GM23338 (cell line): ENCODE data around the gene CGNL1. TPM values are rescaled to one million over a fixed set of nuclear protein-coding genes. Genes with fewer than 3 reads are reported as not detected.

Source experiments
- ATAC-seq: fragments of 200-7000 bp; cut with Tn5 transposase; 3 replicates; pipeline ENCODE4 v1.9.1; 2020
- DNase-seq: peaks from one replicate; pipeline ENCODE4 v3.0.0-alpha.2; 2015; ENCODE audit warnings: low spot score
- H2AFZ ChIP-seq: fragments of 200-600 bp; sonication (generic); 2 replicates; pipeline ENCODE4 v1.8.0; 2016; ENCODE audit warnings: antibody characterized with exemption, mild to moderate bottlenecking, moderate library complexity
- H3F3A ChIP-seq: fragments of 200-600 bp; sonication (generic); replicated peaks from 2 replicates; pipeline ENCODE4 v1.8.0; 2017; ENCODE audit warnings: antibody characterized with exemption, mixed run types, low read depth
- H3K27ac ChIP-seq: fragments of 200-600 bp; sonication (generic); 2 replicates; pipeline ENCODE4 v1.6.1; 2016; ENCODE audit warnings: low read depth
- H3K27me3 ChIP-seq: fragments of 200-600 bp; sonication (generic); 2 replicates; pipeline ENCODE4 v1.8.0; 2016; ENCODE audit warnings: mild to moderate bottlenecking, mixed run types, moderate library complexity; ENCODE audit not compliant: insufficient read depth
- H3K36me3 ChIP-seq: fragments of 200-600 bp; sonication (generic); 2 replicates; pipeline ENCODE4 v1.8.0; 2016; ENCODE audit warnings: mild to moderate bottlenecking; ENCODE audit not compliant: insufficient read depth
- H3K4me1 ChIP-seq: fragments of 200-600 bp; sonication (generic); 2 replicates; pipeline ENCODE4 v1.8.0; 2016; ENCODE audit warnings: mild to moderate bottlenecking, moderate library complexity; ENCODE audit not compliant: insufficient read depth
- H3K4me2 ChIP-seq: fragments of 200-600 bp; sonication (generic); 2 replicates; pipeline ENCODE4 v1.7.1; 2017; ENCODE audit warnings: mixed run types
- H3K4me3 ChIP-seq: fragments of 200-600 bp; sonication (generic); 2 replicates; pipeline ENCODE4 v1.6.1; 2016; ENCODE audit warnings: mixed run types
- H3K79me2 ChIP-seq: fragments of 200-600 bp; sonication (generic); replicated peaks from 2 replicates; pipeline ENCODE4 v1.8.0; 2017; ENCODE audit warnings: mild to moderate bottlenecking; ENCODE audit not compliant: insufficient read depth
- H3K9me2 ChIP-seq: fragments of 200-600 bp; sonication (generic); 2 replicates; pipeline ENCODE4 v1.8.0; 2017; ENCODE audit not compliant: insufficient read depth
- H4K20me1 ChIP-seq: fragments of 200-600 bp; sonication (generic); replicated peaks from 2 replicates; pipeline ENCODE4 v1.8.0; 2017; ENCODE audit warnings: mild to moderate bottlenecking; ENCODE audit not compliant: insufficient read depth
- H3K27ac Mint-ChIP-seq: 2 replicates; pipeline ENCODE4 v1.8.0; 2020; ENCODE audit warnings: inconsistent platforms, mild to moderate bottlenecking, moderate library complexity, mixed read lengths
- H3K27me3 Mint-ChIP-seq: 3 replicates; pipeline ENCODE4 v1.8.0; 2022; ENCODE audit warnings: low read depth, mild to moderate bottlenecking, moderate library complexity, mixed read lengths, inconsistent platforms; ENCODE audit not compliant: insufficient read depth, poor library complexity
- H3K36me3 Mint-ChIP-seq: 3 replicates; pipeline ENCODE4 v1.8.0; 2021; ENCODE audit warnings: low read depth, mild to moderate bottlenecking, inconsistent platforms, moderate library complexity, mixed read lengths
- H3K4me1 Mint-ChIP-seq: 3 replicates; pipeline ENCODE4 v1.8.0; 2020; ENCODE audit warnings: mild to moderate bottlenecking, inconsistent platforms, mixed read lengths
- H3K4me3 Mint-ChIP-seq: 3 replicates; pipeline ENCODE4 v1.8.0; 2021; ENCODE audit warnings: moderate library complexity, mild to moderate bottlenecking, inconsistent platforms, mixed read lengths
- H3K9me3 Mint-ChIP-seq: 3 replicates; pipeline ENCODE4 v1.8.0; 2020; ENCODE audit warnings: moderate library complexity, mild to moderate bottlenecking, inconsistent platforms, mixed read lengths
- CREB1 ChIP-seq: fragments of 250-450 bp; sonication (Bioruptor Pico); IDR thresholded peaks from 2 replicates; pipeline ENCODE4 v1.5.0; 2020; ENCODE audit warnings: low read depth, mild to moderate bottlenecking, moderate library complexity
- CTCF ChIP-seq, 2 experiments: fragments of 200-600 bp in 1 of 2; sonication (generic) in 1 of 2; conservative IDR thresholded peaks; 2 replicates each; pipeline versions ENCODE4 v1.5.1 to v1.6.1; 2016 to 2017; ENCODE audit warnings: antibody characterized with exemption in 2 of 2, low read depth in 2 of 2, mild to moderate bottlenecking in 2 of 2, moderate library complexity in 1 of 2
- ETS1 ChIP-seq: IDR thresholded peaks from 2 replicates; pipeline ENCODE4 v1.6.1; 2016; ENCODE audit warnings: antibody characterized with exemption
- EZH2 ChIP-seq: fragments of 200-600 bp; sonication (generic); IDR thresholded peaks from one replicate; pipeline ENCODE4 v1.8.0; 2017; ENCODE audit warnings: antibody characterized with exemption, mild to moderate bottlenecking, low read depth; ENCODE audit not compliant: unreplicated experiment
- EZH2phosphoT487 ChIP-seq: fragments of 200-600 bp; sonication (generic); IDR thresholded peaks from one replicate; pipeline ENCODE4 v1.8.1; 2018; ENCODE audit warnings: antibody characterized with exemption; ENCODE audit not compliant: unreplicated experiment
- JUNB ChIP-seq: IDR thresholded peaks from one replicate; pipeline ENCODE4 v1.6.1; 2016; ENCODE audit warnings: antibody characterized with exemption; ENCODE audit not compliant: unreplicated experiment
- NANOG ChIP-seq: IDR thresholded peaks from 2 replicates; pipeline ENCODE4 v1.6.1; 2016; ENCODE audit warnings: antibody characterized with exemption, borderline replicate concordance
- POLR2AphosphoS5 ChIP-seq: IDR thresholded peaks from 2 replicates; pipeline ENCODE4 v1.6.1; 2016; ENCODE audit warnings: antibody characterized with exemption, low read depth
- STAT1 ChIP-seq: IDR thresholded peaks from one replicate; pipeline ENCODE4 v1.6.1; 2016; ENCODE audit warnings: antibody characterized with exemption; ENCODE audit not compliant: unreplicated experiment
- ZNF114 ChIP-seq: fragments of 250-450 bp; sonication (Bioruptor Pico); IDR thresholded peaks from 2 replicates; pipeline ENCODE4 v1.5.0; 2020; ENCODE audit warnings: mild to moderate bottlenecking, moderate library complexity
- ZNF331 ChIP-seq: fragments of 250-450 bp; sonication (Bioruptor Pico); IDR thresholded peaks from 2 replicates; pipeline ENCODE4 v1.5.0; 2020; ENCODE audit warnings: low read depth, mild to moderate bottlenecking, moderate library complexity
- polyA plus RNA-seq: library from polyadenylated mRNA; unstranded; fragments of >200 nt; fragmentation: Nextera tagmentation; extraction: Ambion mirVana; gene quantifications from 2 replicates; pipeline ENCODE4 v1.2.1, GENCODE V29; 2016
- total RNA-seq: library from RNA; depleted of rRNA; stranded (reverse); fragments of >200 nt; shearing (Covaris generic); gene quantifications from 2 replicates; pipeline ENCODE4 v1.2.3, GENCODE V29; 2014
- TF ChIP-seq, protein P1 (sequence below): fragments of 250-450 bp; sonication (Bioruptor Pico); IDR thresholded peaks from 2 replicates; pipeline ENCODE4 v1.5.0; 2020; ENCODE audit warnings: mild to moderate bottlenecking, moderate library complexity

The CGNL1 gene
- total and polyA plus RNA-seq, 2 experiments from 2014 or later = 20.0 to 57.8 TPM

GRCh38 chr15:57526076-57526475 lies 149.8 kb downstream of the CGNL1 start:
- H3K36me3 Mint-ChIP-seq = peaks cover 33% of the 10 kb centered on the region
- Histone ChIP-seq H4K20me1 (peaks cover 9% of the 10 kb centered on the region), H3K27ac (peak overlapping the region; percentile 53; the same call in 1 of the 2 replicates), H3F3A (peaks cover 13% of the 10 kb centered on the region; the same call in 1 of the 2 replicates), H3K4me1 (no peaks in the 10 kb centered on the region), H3K4me2 (no peak overlapping the region), H3K36me3 (peaks cover 42% of the 10 kb centered on the region), H3K9me2 (no peaks in the 10 kb centered on the region), H2AFZ (no peak overlapping the region), H3K79me2 (no peaks in the 10 kb centered on the region), H3K4me3 (no peak overlapping the region), H3K27me3 (no peaks in the 10 kb centered on the region)
- ATAC-seq = no peak
- H3K4me3 Mint-ChIP-seq = no peak overlapping the region
- peaks cover 7% of the 10 kb centered on the region; the same call in 1 of the 3 replicates for H3K4me1 Mint-ChIP-seq
- H3K27me3 Mint-ChIP-seq = peaks cover 2% of the 10 kb centered on the region
- TF ChIP-seq ZNF331 (CRISPR knock-in tag) = no peak
- TF ChIP-seq JUNB = no peak
- TF ChIP-seq CREB1 (CRISPR knock-in tag) = no peak
- TF ChIP-seq STAT1 = no peak
- TF ChIP-seq ZNF114 (CRISPR knock-in tag) = no peak
- TF ChIP-seq POLR2AphosphoS5 = no peak
- no peak for TF ChIP-seq EZH2phosphoT487
- TF ChIP-seq NANOG = no peak
- no peak for TF ChIP-seq ETS1
- no peak for TF ChIP-seq CTCF (conservative IDR thresholded peaks at IDR 0.05; ENCODE audit: low read depth in 2 of 2)
- TF ChIP-seq, protein P1, sequence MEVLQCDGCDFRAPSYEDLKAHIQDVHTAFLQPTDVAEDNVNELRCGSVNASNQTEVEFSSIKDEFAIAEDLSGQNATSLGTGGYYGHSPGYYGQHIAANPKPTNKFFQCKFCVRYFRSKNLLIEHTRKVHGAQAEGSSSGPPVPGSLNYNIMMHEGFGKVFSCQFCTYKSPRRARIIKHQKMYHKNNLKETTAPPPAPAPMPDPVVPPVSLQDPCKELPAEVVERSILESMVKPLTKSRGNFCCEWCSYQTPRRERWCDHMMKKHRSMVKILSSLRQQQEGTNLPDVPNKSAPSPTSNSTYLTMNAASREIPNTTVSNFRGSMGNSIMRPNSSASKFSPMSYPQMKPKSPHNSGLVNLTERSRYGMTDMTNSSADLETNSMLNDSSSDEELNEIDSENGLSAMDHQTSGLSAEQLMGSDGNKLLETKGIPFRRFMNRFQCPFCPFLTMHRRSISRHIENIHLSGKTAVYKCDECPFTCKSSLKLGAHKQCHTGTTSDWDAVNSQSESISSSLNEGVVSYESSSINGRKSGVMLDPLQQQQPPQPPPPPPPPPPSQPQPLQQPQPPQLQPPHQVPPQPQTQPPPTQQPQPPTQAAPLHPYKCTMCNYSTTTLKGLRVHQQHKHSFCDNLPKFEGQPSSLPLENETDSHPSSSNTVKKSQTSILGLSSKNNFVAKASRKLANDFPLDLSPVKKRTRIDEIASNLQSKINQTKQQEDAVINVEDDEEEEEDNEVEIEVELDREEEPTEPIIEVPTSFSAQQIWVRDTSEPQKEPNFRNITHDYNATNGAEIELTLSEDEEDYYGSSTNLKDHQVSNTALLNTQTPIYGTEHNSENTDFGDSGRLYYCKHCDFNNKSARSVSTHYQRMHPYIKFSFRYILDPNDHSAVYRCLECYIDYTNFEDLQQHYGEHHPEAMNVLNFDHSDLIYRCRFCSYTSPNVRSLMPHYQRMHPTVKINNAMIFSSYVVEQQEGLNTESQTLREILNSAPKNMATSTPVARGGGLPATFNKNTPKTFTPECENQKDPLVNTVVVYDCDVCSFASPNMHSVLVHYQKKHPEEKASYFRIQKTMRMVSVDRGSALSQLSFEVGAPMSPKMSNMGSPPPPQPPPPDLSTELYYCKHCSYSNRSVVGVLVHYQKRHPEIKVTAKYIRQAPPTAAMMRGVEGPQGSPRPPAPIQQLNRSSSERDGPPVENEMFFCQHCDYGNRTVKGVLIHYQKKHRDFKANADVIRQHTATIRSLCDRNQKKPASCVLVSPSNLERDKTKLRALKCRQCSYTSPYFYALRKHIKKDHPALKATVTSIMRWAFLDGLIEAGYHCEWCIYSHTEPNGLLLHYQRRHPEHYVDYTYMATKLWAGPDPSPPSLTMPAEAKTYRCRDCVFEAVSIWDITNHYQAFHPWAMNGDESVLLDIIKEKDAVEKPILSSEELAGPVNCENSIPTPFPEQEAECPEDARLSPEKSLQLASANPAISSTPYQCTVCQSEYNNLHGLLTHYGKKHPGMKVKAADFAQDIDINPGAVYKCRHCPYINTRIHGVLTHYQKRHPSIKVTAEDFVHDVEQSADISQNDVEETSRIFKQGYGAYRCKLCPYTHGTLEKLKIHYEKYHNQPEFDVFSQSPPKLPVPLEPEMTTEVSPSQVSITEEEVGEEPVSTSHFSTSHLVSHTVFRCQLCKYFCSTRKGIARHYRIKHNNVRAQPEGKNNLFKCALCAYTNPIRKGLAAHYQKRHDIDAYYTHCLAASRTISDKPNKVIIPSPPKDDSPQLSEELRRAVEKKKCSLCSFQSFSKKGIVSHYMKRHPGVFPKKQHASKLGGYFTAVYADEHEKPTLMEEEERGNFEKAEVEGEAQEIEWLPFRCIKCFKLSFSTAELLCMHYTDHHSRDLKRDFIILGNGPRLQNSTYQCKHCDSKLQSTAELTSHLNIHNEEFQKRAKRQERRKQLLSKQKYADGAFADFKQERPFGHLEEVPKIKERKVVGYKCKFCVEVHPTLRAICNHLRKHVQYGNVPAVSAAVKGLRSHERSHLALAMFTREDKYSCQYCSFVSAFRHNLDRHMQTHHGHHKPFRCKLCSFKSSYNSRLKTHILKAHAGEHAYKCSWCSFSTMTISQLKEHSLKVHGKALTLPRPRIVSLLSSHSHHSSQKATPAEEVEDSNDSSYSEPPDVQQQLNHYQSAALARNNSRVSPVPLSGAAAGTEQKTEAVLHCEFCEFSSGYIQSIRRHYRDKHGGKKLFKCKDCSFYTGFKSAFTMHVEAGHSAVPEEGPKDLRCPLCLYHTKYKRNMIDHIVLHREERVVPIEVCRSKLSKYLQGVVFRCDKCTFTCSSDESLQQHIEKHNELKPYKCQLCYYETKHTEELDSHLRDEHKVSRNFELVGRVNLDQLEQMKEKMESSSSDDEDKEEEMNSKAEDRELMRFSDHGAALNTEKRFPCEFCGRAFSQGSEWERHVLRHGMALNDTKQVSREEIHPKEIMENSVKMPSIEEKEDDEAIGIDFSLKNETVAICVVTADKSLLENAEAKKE (CRISPR knock-in tag) = no peak
- TF ChIP-seq EZH2 = no peak
- DNase-seq = no peak
- H3K9me3 Mint-ChIP-seq = no peaks in the 10 kb centered on the region
- no peak overlapping the region for H3K27ac Mint-ChIP-seq
